Heart left ventricle (tissue), 16 donors: ENCODE measurements around the gene FANCI. TPM values are rescaled to one million over a fixed set of nuclear protein-coding genes. Genes with fewer than 3 reads are reported as not detected.

Experiments
- ATAC-seq, 4 donors: fragments of 200-7000 bp; cut with Tn5 transposase; one replicate each; pipeline ENCODE4 v1.9.1; 2020 to 2022; ENCODE audit warnings: moderate library complexity in 4 of 4, mild to moderate bottlenecking in 3 of 4, moderate number of reproducible peaks in 1 of 4
- DNase-seq, 5 donors: peaks; one replicate each; pipeline ENCODE4 v3.0.0-alpha.2; 2020
- H3K27ac ChIP-seq, 12 donors: fragments of 200-600 bp; sonication (generic) in 4 of 12; one replicate each; pipeline versions ENCODE4 v1.5.0 to v1.8.0; 2016 to 2022; ENCODE audit warnings: mild to moderate bottlenecking in 2 of 12
- H3K27me3 ChIP-seq, 9 donors: fragments of 200-600 bp; sonication (generic) in 2 of 9; one replicate each; pipeline versions ENCODE4 v1.5.1 to v1.8.0; 2016 to 2022; ENCODE audit warnings: mild to moderate bottlenecking in 3 of 9
- H3K36me3 ChIP-seq, 9 donors: fragments of 200-600 bp; sonication (generic) in 2 of 9; one replicate each; pipeline versions ENCODE4 v1.5.0 to v1.8.0; 2018 to 2022; ENCODE audit warnings: mild to moderate bottlenecking in 2 of 9
- H3K4me1 ChIP-seq, 12 donors: fragments of 200-600 bp; sonication (generic) in 4 of 12; one replicate each; pipeline versions ENCODE4 v1.5.0 to v1.8.0; 2016 to 2022; ENCODE audit warnings: mild to moderate bottlenecking in 3 of 12
- H3K4me3 ChIP-seq, 12 donors: fragments of 200-600 bp; sonication (generic) in 4 of 12; one replicate each; pipeline versions ENCODE4 v1.5.0 to v1.8.0; 2017 to 2022; ENCODE audit warnings: mild to moderate bottlenecking in 9 of 12, moderate library complexity in 4 of 12
- H3K9me3 ChIP-seq, 12 donors: fragments of 200-600 bp; sonication (generic) in 4 of 12; one replicate each; pipeline versions ENCODE4 v1.5.0 to v1.8.0; 2016 to 2022; ENCODE audit warnings: mild to moderate bottlenecking in 1 of 12
- POLR2A ChIP-seq, 2 donors: fragments of 450-650 bp; IDR thresholded peaks; one replicate each; pipeline ENCODE4 v1.6.1; 2017; ENCODE audit warnings: antibody characterized with exemption in 2 of 2, mild to moderate bottlenecking in 2 of 2, moderate library complexity in 2 of 2
- WGBS, 4 donors: extraction: QIAGEN DNeasy Blood & Tissue Kit in 2 of 4; methylation state at CpG; one replicate each; pipeline versions ENCODE4 v1.1.5 to v1.1.7; 2013 to 2018; 5-methylcytosine and 5-hydroxymethylcytosine counted together
- intact Hi-C, 10 donors: fragments of 100-400 bp; cut with DNase I; formaldehyde crosslinking; loops; one replicate each; pipeline versions ENCODE4 v1.11.1 to v1.14.2; 2022
- polyA plus RNA-seq, 2 donors: library from polyadenylated mRNA; stranded (reverse); fragments of 200-250 nt; gene quantifications; one replicate each; pipeline ENCODE4 v1.2.3, GENCODE V29; 2013
- total RNA-seq, 9 donors: library from RNA; depleted of rRNA in 2 of 9; stranded (reverse); fragments of >200 nt in 2 of 9; fragmentation: NEBNext Ultra II Directional in 3 of 9; extraction: Animal tissue kit (Norgen Biotek cat#: 25700) in 3 of 9; gene quantifications; one replicate each; pipeline versions ENCODE4 v1.1.0 to v1.2.4, GENCODE V29; 2016 to 2023
- TF ChIP-seq, protein P1 (sequence below), 12 donors: fragments of 200-600 bp; sonication (generic) in 4 of 12; IDR thresholded peaks; one replicate each; pipeline versions ENCODE4 v1.5.0 to v1.8.0; 2018 to 2022; ENCODE audit warnings: antibody characterized with exemption in 12 of 12, mild to moderate bottlenecking in 5 of 12
- donor health status: ischemic (EF 13 %, LVEDD 7.1; RV severe dilation, severe dysfunction).
- donor health status: healthy with polysubstance abuse.
- donor health status: DM: no; HTN: yes; CAD: no.
- donor health status: DM: no; HTN: no; CAD: no.
- donor health status: ischemic (EF 25% LVEDD 6.9; RV normal size, moderate dysfunction).
- donor health status: ischemic (EF 25% LVEDD 5.7; RV mildly dilated, moderate dysfunction).
- donor health status: healthy.
- donor health status: DM: yes; HTN: yes; CAD: no.
- donor health status: ischemic (EF 35%, LVEDD 5.7; RV mildly dilated, moderate dysfunction).
- donor health status: nonischemic (EF 11% LVEDD 7.7; RV severe dilation, severe dysfunction).
- donor health status: DM: yes; HTN: yes; CAD: no.
- donor health status: PGD.
- donor health status: ischemic (EF 29% LVEDD 5.4; RV normal size, mild dysfunction).
- donor health status: nonischemic (EF 23%, LVEDD 6.1; RV moderate dilation, normal function).

FANCI gene
- total and polyA plus RNA-seq, 11 donors, result 0.42 to 10.3 (median 1.9) TPM

DNA sequence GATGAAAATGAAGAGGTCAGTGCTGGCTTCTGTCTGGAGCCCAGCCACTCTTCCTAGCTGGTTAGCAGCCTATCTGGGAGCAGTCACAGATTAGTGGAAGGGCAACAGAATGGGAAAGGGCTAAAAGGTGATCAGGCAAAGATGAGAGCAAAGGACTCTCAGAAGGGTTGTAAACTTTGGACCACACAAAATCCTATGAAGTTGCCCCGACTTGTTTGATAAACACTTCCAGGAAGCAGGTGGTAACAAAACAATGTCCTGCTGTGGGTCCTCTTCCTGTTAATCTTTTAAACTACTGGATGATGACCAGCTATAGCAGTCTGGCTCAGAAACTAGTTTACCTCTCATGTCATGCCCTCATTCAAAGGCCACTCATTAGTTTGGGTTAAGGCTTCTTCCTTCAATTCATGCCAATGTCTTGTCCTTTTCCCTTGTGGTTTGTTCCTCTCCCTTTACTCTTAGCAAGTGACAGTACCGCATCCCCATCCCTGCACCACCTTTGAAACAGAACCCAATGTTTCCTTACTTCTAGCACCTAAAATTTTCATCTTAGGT, 71.7 kb downstream of the FANCI start:
- Histone ChIP-seq H3K4me1 (peaks cover 0 to 5% (median 0%) of the 10 kb centered on the region in 12 donors), H3K27ac (no peak overlapping the region), H3K4me3 (no peak overlapping the region), H3K36me3 (peaks cover 6 to 78% (median 57%) of the 10 kb centered on the region in 9 donors), H3K27me3 (no peaks in the 10 kb centered on the region), H3K9me3 (no peaks in the 10 kb centered on the region)
- no peak for TF ChIP-seq POLR2A (IDR thresholded peaks at IDR 0.05)
- TF ChIP-seq, protein P1, sequence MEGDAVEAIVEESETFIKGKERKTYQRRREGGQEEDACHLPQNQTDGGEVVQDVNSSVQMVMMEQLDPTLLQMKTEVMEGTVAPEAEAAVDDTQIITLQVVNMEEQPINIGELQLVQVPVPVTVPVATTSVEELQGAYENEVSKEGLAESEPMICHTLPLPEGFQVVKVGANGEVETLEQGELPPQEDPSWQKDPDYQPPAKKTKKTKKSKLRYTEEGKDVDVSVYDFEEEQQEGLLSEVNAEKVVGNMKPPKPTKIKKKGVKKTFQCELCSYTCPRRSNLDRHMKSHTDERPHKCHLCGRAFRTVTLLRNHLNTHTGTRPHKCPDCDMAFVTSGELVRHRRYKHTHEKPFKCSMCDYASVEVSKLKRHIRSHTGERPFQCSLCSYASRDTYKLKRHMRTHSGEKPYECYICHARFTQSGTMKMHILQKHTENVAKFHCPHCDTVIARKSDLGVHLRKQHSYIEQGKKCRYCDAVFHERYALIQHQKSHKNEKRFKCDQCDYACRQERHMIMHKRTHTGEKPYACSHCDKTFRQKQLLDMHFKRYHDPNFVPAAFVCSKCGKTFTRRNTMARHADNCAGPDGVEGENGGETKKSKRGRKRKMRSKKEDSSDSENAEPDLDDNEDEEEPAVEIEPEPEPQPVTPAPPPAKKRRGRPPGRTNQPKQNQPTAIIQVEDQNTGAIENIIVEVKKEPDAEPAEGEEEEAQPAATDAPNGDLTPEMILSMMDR (IDR thresholded peaks at IDR 0.05), result no peak
- ATAC-seq (no peak), DNase-seq (no peak)
- intact Hi-C loops, result no loop called here
- 70 to 83% (median 75%) methylated on average over 2 of the region's 2 CpGs for WGBS, 4 donors

- Histone ChIP-seq H3K27me3 (no peaks in the 10 kb centered on the region), H3K4me1 (peaks cover 0 to 4% (median 0%) of the 10 kb centered on the region in 12 donors), H3K27ac (no peak overlapping the region), H3K4me3 (no peak overlapping the region), H3K36me3 (peaks cover 6 to 88% (median 68%) of the 10 kb centered on the region in 9 donors), H3K9me3 (no peaks in the 10 kb centered on the region)
- DNase-seq (no peak), ATAC-seq (no peak)
- intact Hi-C loops, result no loop called here
- TF ChIP-seq POLR2A (IDR thresholded peaks at IDR 0.05), result no peak
- TF ChIP-seq, protein P1 (IDR thresholded peaks at IDR 0.05), result no peak
- WGBS, 4 donors, result 84 to 96% (median 91%) methylated on average over 5 of the region's 5 CpGs
These were observed 72.7 kb downstream of the FANCI start for GRCh38 chr15:89316504-89316903.

- Histone ChIP-seq H3K27me3 (no peaks in the 10 kb centered on the region), H3K36me3 (peaks cover 6 to 88% (median 75%) of the 10 kb centered on the region in 9 donors), H3K27ac (no peak overlapping the region), H3K4me1 (peaks cover 0 to 4% (median 0%) of the 10 kb centered on the region in 12 donors), H3K4me3 (no peak overlapping the region), H3K9me3 (no peaks in the 10 kb centered on the region)
- DNase-seq (no peak), ATAC-seq (no peak)
- intact Hi-C loops, result no loop called here
- TF ChIP-seq POLR2A (IDR thresholded peaks at IDR 0.05), result no peak
- WGBS, 4 donors, result 66 to 76% (median 70%) methylated on average over 4 of the region's 4 CpGs
These were observed 73.5 kb downstream of the FANCI start for GRCh38 chr15:89317186-89317720.

- DNase-seq (no peak), ATAC-seq (no peak)
- 89 to 95% (median 92%) methylated on average over 9 of the region's 9 CpGs for WGBS, 4 donors
- Histone ChIP-seq H3K27ac (no peak overlapping the region), H3K9me3 (no peaks in the 10 kb centered on the region), H3K27me3 (no peaks in the 10 kb centered on the region), H3K4me1 (peaks cover 0 to 4% (median 0%) of the 10 kb centered on the region in 12 donors), H3K4me3 (no peak overlapping the region), H3K36me3 (peaks cover 9 to 100% (median 99%) of the 10 kb centered on the region in 9 donors)
- intact Hi-C loops, result no loop called here
- TF ChIP-seq, protein P1 (IDR thresholded peaks at IDR 0.05), result no peak
- TF ChIP-seq POLR2A (IDR thresholded peaks at IDR 0.05), result no peak
These were observed 75.9 kb downstream of the FANCI start for GRCh38 chr15:89319678-89320077.
